ENCODE data around the gene GNAI1.

GRCh38 chr7:80189638-80190037, 55.0 kb downstream of the GNAI1 start:
- TF ChIP-seq CTCF (IDR thresholded peaks at IDR 0.05; ENCODE audit: low read depth, low read length, missing input control) (no peak), EGR1 (IDR thresholded peaks at IDR 0.05; ENCODE audit: low read depth in 2 of 2) (no peak), RXRA (IDR thresholded peaks at IDR 0.05) (no peak), REST (IDR thresholded peaks at IDR 0.05) (no peak), ZBTB33 (IDR thresholded peaks at IDR 0.05) (no peak), ATF3 (IDR thresholded peaks at IDR 0.05) (no peak), FOXA1 (IDR thresholded peaks at IDR 0.05) (no peak), YY1 (IDR thresholded peaks at IDR 0.05) (no peak), MAX (IDR thresholded peaks at IDR 0.05) (no peak), GABPA (IDR thresholded peaks at IDR 0.05 in 1 of 2, conservative IDR thresholded peaks at IDR 0.05 in 1 of 2) (no peak), NR2F2 (IDR thresholded peaks at IDR 0.05) (no peak), TAF1 (conservative IDR thresholded peaks at IDR 0.05) (no peak)
